GM12864 (cell line): ENCODE results near the gene RTN4RL2.

Experiments
- DNase-seq: peaks from one replicate; pipeline ENCODE4 v3.0.0-alpha.2; 2011; ENCODE audit warnings: low read depth
- H3K4me3 ChIP-seq: 2 replicates; pipeline ENCODE4 v1.5.1; 2011; ENCODE audit warnings: mild to moderate bottlenecking, low read depth, low read length, control low read depth
- TF ChIP-seq, protein P1 (sequence below): IDR thresholded peaks from 2 replicates; pipeline ENCODE4 v1.5.1; 2011; ENCODE audit warnings: low read depth, mild to moderate bottlenecking, moderate library complexity, low read length, control low read depth, inconsistent platforms; ENCODE audit errors: missing control alignments

The RTN4RL2 gene

GRCh38 chr11:57460022-57460757 is at the start of gene RTN4RL2:
Gene RTN4RL2, plus strand, starts transcription at chr11:57460528. Its CDS starts 338 bp downstream, at chr11:57460866.
- TF ChIP-seq, protein P1, sequence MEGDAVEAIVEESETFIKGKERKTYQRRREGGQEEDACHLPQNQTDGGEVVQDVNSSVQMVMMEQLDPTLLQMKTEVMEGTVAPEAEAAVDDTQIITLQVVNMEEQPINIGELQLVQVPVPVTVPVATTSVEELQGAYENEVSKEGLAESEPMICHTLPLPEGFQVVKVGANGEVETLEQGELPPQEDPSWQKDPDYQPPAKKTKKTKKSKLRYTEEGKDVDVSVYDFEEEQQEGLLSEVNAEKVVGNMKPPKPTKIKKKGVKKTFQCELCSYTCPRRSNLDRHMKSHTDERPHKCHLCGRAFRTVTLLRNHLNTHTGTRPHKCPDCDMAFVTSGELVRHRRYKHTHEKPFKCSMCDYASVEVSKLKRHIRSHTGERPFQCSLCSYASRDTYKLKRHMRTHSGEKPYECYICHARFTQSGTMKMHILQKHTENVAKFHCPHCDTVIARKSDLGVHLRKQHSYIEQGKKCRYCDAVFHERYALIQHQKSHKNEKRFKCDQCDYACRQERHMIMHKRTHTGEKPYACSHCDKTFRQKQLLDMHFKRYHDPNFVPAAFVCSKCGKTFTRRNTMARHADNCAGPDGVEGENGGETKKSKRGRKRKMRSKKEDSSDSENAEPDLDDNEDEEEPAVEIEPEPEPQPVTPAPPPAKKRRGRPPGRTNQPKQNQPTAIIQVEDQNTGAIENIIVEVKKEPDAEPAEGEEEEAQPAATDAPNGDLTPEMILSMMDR = peak; percentile 51
- DNase-seq = no peak
- peak within 1 kb of the TSS; percentile 44; the same call in 1 of the 2 replicates for H3K4me3 ChIP-seq

GRCh38 chr11:57413681-57414080 is 46.6 kb upstream of the RTN4RL2 start:
- H3K4me3 ChIP-seq = no peak overlapping the region
- no peak for DNase-seq
- TF ChIP-seq, protein P1 = no peak

DNA sequence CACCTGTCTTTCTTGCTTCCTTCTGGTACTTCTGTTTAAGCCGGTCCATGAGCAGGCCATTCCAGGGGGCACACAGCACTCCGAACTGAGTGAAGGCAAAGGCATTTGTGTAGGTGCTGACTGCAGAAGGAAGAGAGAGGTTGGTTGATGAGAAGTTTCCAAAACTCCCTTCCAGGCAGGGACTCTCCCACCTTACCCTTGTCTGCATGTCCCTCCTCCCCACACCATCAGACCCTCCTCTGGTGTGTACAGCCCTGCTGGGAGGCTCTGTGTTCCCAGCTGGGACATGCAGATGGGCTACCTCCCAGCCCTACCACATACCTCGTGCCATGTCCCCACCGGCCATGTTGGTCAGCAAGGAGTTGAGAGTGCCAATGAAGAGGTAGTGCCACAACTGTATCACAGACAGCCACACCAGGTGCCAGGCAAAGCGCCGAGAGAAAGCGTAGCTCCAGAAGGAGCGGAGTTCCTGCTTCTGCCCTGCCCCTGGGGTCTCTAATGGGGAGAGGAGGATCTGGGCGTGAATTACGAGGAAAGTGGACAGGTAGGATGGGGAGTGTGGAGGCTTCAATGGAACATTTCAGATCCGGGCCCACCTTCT is 45.6 kb upstream of the RTN4RL2 start:
- H3K4me3 ChIP-seq = no peak overlapping the region
- no peak for DNase-seq
- TF ChIP-seq, protein P1 = no peak

DNA sequence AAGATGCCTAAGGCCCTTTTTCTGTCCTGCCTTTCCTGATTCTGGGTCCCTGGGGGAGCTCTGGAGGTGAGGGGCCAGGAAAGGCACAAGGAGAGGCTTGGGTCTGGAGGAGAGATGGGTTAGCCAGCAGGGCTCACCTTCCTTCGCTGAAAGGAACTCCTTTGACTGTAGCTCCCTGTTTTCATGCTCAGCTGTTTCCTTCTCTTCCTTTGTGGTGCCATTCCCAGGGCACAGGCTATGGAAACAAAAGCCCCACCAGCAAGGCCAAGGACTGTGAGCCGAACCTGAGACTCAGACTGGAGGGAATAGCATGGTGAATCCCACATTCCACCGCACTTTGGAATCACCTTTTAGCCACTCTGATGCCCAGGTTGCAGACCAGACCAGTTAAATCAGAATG is 43.9 kb upstream of the RTN4RL2 start:
- TF ChIP-seq, protein P1 = no peak
- no peak for DNase-seq
- H3K4me3 ChIP-seq = no peak overlapping the region

DNA sequence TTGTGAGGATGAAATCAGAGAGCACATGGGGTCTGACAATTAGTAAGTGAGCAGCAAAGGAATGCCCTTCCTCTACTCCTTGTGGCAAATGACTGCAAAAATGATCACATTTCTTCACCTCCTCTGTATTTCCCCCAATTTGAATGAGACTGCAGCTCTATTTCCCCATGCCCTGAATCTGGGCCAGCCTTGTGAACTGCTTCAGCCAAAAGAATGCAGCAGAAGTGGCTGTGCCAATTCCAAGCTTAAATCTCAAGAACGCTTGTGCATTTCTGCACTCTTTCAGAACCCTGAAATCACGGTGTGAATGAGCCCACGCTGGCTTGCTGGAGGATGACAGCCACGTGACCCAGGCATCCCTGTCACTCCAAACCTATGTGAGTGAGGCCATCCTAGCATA is 43.3 kb upstream of the RTN4RL2 start:
- TF ChIP-seq, protein P1 = no peak
- no peak for DNase-seq
- no peak overlapping the region for H3K4me3 ChIP-seq

GRCh38 chr11:57418131-57418530 is 42.2 kb upstream of the RTN4RL2 start:
- TF ChIP-seq, protein P1 = no peak
- DNase-seq = no peak
- no peak overlapping the region for H3K4me3 ChIP-seq
